ENCODE measurements around the gene FREM2.

FREM2 gene

GRCh38 chr13:38872693-38873092 is 185.8 kb downstream of the FREM2 start:
- Histone ChIP-seq H3K27me3 (ENCODE audit: control insufficient read depth in 1 of 2, insufficient read depth in 2 of 2, low read length in 2 of 2) (no peaks in the 10 kb centered on the region), H3K9me3 (ENCODE audit: control insufficient read depth in 1 of 2, low read length in 2 of 2) (no peaks in the 10 kb centered on the region)

GRCh38 chr13:38875186-38875875 is 188.5 kb downstream of the FREM2 start:
- H3K9ac ChIP-seq (ENCODE audit: low read depth in 1 of 2, low read length in 2 of 2), result no peak overlapping the region
- H3K9me3 ChIP-seq (ENCODE audit: control insufficient read depth in 1 of 2, low read length in 2 of 2), result no peaks in the 10 kb centered on the region
- no peak overlapping the region for H3K4me3 ChIP-seq (ENCODE audit: low read depth in 1 of 2, low read length in 2 of 2)
- H3K36me3 ChIP-seq (ENCODE audit: control insufficient read depth in 1 of 2, insufficient read depth in 2 of 2, low read length in 2 of 2), result no peaks in the 10 kb centered on the region
- no peak overlapping the region for H3K27ac ChIP-seq (ENCODE audit: low read depth, low read length)
- no peaks in the 10 kb centered on the region for H3K27me3 ChIP-seq (ENCODE audit: control insufficient read depth in 1 of 2, insufficient read depth in 2 of 2, low read length in 2 of 2)
- peaks cover 10 to 14% of the 10 kb centered on the region in 2 donors for H3K4me1 ChIP-seq (ENCODE audit: control insufficient read depth in 1 of 2, insufficient read depth in 2 of 2, low read length in 2 of 2)

More at GRCh38 chr13:38872693-38873092, 185.8 kb downstream of the FREM2 start:
- no peaks in the 10 kb centered on the region for H3K36me3 ChIP-seq (ENCODE audit: control insufficient read depth in 1 of 2, insufficient read depth in 2 of 2, low read length in 2 of 2)
- no peak overlapping the region for H3K9ac ChIP-seq (ENCODE audit: low read depth in 1 of 2, low read length in 2 of 2)
- H3K4me1 ChIP-seq (ENCODE audit: control insufficient read depth in 1 of 2, insufficient read depth in 2 of 2, low read length in 2 of 2), result peaks cover 0 to 5% of the 10 kb centered on the region in 2 donors
- no peak overlapping the region for H3K27ac ChIP-seq (ENCODE audit: low read depth, low read length)
- H3K4me3 ChIP-seq (ENCODE audit: low read depth in 1 of 2, low read length in 2 of 2), result no peak overlapping the region

- no peak overlapping the region for H3K4me3 ChIP-seq (ENCODE audit: low read depth in 1 of 2, low read length in 2 of 2)
- H3K27ac ChIP-seq (ENCODE audit: low read depth, low read length), result no peak overlapping the region
These were observed 192.4 kb downstream of the FREM2 start for GRCh38 chr13:38879278-38879677.

GRCh38 chr13:38879786-38880185 is 192.9 kb downstream of the FREM2 start:
- H3K36me3 ChIP-seq (ENCODE audit: control insufficient read depth in 1 of 2, insufficient read depth in 2 of 2, low read length in 2 of 2), result no peaks in the 10 kb centered on the region

More at GRCh38 chr13:38879278-38879677, 192.4 kb downstream of the FREM2 start:
- Histone ChIP-seq H3K4me1 (ENCODE audit: control insufficient read depth in 1 of 2, insufficient read depth in 2 of 2, low read length in 2 of 2) (peaks cover 10 to 14% of the 10 kb centered on the region in 2 donors), H3K9ac (ENCODE audit: low read depth in 1 of 2, low read length in 2 of 2) (no peak overlapping the region), H3K9me3 (ENCODE audit: control insufficient read depth in 1 of 2, low read length in 2 of 2) (no peaks in the 10 kb centered on the region), H3K36me3 (ENCODE audit: control insufficient read depth in 1 of 2, insufficient read depth in 2 of 2, low read length in 2 of 2) (no peaks in the 10 kb centered on the region), H3K27me3 (ENCODE audit: control insufficient read depth in 1 of 2, insufficient read depth in 2 of 2, low read length in 2 of 2) (no peaks in the 10 kb centered on the region)

GRCh38 chr13:38880397-38880796 is 193.5 kb downstream of the FREM2 start:
- no peak overlapping the region for H3K27ac ChIP-seq (ENCODE audit: low read depth, low read length)
- H3K36me3 ChIP-seq (ENCODE audit: control insufficient read depth in 1 of 2, insufficient read depth in 2 of 2, low read length in 2 of 2), result no peaks in the 10 kb centered on the region
- no peak overlapping the region for H3K9ac ChIP-seq (ENCODE audit: low read depth in 1 of 2, low read length in 2 of 2)
- H3K27me3 ChIP-seq (ENCODE audit: control insufficient read depth in 1 of 2, insufficient read depth in 2 of 2, low read length in 2 of 2), result no peaks in the 10 kb centered on the region
- no peaks in the 10 kb centered on the region for H3K9me3 ChIP-seq (ENCODE audit: control insufficient read depth in 1 of 2, low read length in 2 of 2)
- peaks cover 10 to 14% of the 10 kb centered on the region in 2 donors for H3K4me1 ChIP-seq (ENCODE audit: control insufficient read depth in 1 of 2, insufficient read depth in 2 of 2, low read length in 2 of 2)
- H3K4me3 ChIP-seq (ENCODE audit: low read depth in 1 of 2, low read length in 2 of 2), result no peak overlapping the region

More at GRCh38 chr13:38879786-38880185, 192.9 kb downstream of the FREM2 start:
- Histone ChIP-seq H3K9me3 (ENCODE audit: control insufficient read depth in 1 of 2, low read length in 2 of 2) (no peaks in the 10 kb centered on the region), H3K4me3 (ENCODE audit: low read depth in 1 of 2, low read length in 2 of 2) (no peak overlapping the region), H3K4me1 (ENCODE audit: control insufficient read depth in 1 of 2, insufficient read depth in 2 of 2, low read length in 2 of 2) (peaks cover 10 to 14% of the 10 kb centered on the region in 2 donors), H3K27me3 (ENCODE audit: control insufficient read depth in 1 of 2, insufficient read depth in 2 of 2, low read length in 2 of 2) (no peaks in the 10 kb centered on the region), H3K27ac (ENCODE audit: low read depth, low read length) (no peak overlapping the region), H3K9ac (ENCODE audit: low read depth in 1 of 2, low read length in 2 of 2) (no peak overlapping the region)

- Histone ChIP-seq H3K4me3 (ENCODE audit: low read depth in 1 of 2, low read length in 2 of 2) (no peak overlapping the region), H3K9me3 (ENCODE audit: control insufficient read depth in 1 of 2, low read length in 2 of 2) (no peaks in the 10 kb centered on the region), H3K27me3 (ENCODE audit: control insufficient read depth in 1 of 2, insufficient read depth in 2 of 2, low read length in 2 of 2) (no peaks in the 10 kb centered on the region), H3K4me1 (ENCODE audit: control insufficient read depth in 1 of 2, insufficient read depth in 2 of 2, low read length in 2 of 2) (peaks cover 4 to 7% of the 10 kb centered on the region in 2 donors), H3K27ac (ENCODE audit: low read depth, low read length) (no peak overlapping the region), H3K36me3 (ENCODE audit: control insufficient read depth in 1 of 2, insufficient read depth in 2 of 2, low read length in 2 of 2) (no peaks in the 10 kb centered on the region), H3K9ac (ENCODE audit: low read depth in 1 of 2, low read length in 2 of 2) (no peak overlapping the region)
These were observed 196.9 kb downstream of the FREM2 start for GRCh38 chr13:38883783-38884182.

DNA sequence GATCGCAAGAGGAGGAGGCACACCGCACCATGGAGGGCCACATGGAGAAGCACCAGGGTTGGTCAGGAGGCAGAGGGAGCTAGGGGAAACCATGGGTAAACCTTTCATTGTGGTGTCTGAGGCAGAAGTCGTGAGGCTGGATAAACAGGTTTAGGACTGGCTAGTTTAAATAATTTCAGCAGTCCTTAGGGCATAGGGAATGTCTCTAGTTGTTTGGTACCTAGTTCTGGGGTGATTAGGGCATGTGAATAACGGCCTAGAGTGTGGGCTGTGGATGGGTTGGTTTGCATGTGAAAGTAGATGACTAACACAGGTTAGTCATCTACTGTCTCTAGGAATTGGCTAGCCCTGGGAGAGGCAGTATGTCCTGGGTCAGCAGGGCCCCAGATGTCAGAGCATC is 201.4 kb downstream of the FREM2 start:
- no peak overlapping the region for H3K9ac ChIP-seq (ENCODE audit: low read depth in 1 of 2, low read length in 2 of 2)

GRCh38 chr13:38895075-38895474 is 208.2 kb downstream of the FREM2 start:
- no peaks in the 10 kb centered on the region for H3K9me3 ChIP-seq (ENCODE audit: control insufficient read depth in 1 of 2, low read length in 2 of 2)
- H3K4me1 ChIP-seq (ENCODE audit: control insufficient read depth in 1 of 2, insufficient read depth in 2 of 2, low read length in 2 of 2), result no peaks in the 10 kb centered on the region
- H3K9ac ChIP-seq (ENCODE audit: low read depth in 1 of 2, low read length in 2 of 2), result no peak overlapping the region
- H3K27ac ChIP-seq (ENCODE audit: low read depth, low read length), result no peak overlapping the region
- H3K36me3 ChIP-seq (ENCODE audit: control insufficient read depth in 1 of 2, insufficient read depth in 2 of 2, low read length in 2 of 2), result no peaks in the 10 kb centered on the region
- H3K27me3 ChIP-seq (ENCODE audit: control insufficient read depth in 1 of 2, insufficient read depth in 2 of 2, low read length in 2 of 2), result no peaks in the 10 kb centered on the region
- H3K4me3 ChIP-seq (ENCODE audit: low read depth in 1 of 2, low read length in 2 of 2), result no peak overlapping the region

More for the DNA sequence above, 201.4 kb downstream of the FREM2 start:
- Histone ChIP-seq H3K9me3 (ENCODE audit: control insufficient read depth in 1 of 2, low read length in 2 of 2) (no peaks in the 10 kb centered on the region), H3K4me3 (ENCODE audit: low read depth in 1 of 2, low read length in 2 of 2) (no peak overlapping the region), H3K27ac (ENCODE audit: low read depth, low read length) (no peak overlapping the region), H3K27me3 (ENCODE audit: control insufficient read depth in 1 of 2, insufficient read depth in 2 of 2, low read length in 2 of 2) (peaks cover 0 to 3% of the 10 kb centered on the region in 2 donors), H3K4me1 (ENCODE audit: control insufficient read depth in 1 of 2, insufficient read depth in 2 of 2, low read length in 2 of 2) (no peaks in the 10 kb centered on the region), H3K36me3 (ENCODE audit: control insufficient read depth in 1 of 2, insufficient read depth in 2 of 2, low read length in 2 of 2) (no peaks in the 10 kb centered on the region)

GRCh38 chr13:38897521-38897920 is 210.6 kb downstream of the FREM2 start:
- Histone ChIP-seq H3K27me3 (ENCODE audit: control insufficient read depth in 1 of 2, insufficient read depth in 2 of 2, low read length in 2 of 2) (no peaks in the 10 kb centered on the region), H3K36me3 (ENCODE audit: control insufficient read depth in 1 of 2, insufficient read depth in 2 of 2, low read length in 2 of 2) (no peaks in the 10 kb centered on the region), H3K27ac (ENCODE audit: low read depth, low read length) (no peak overlapping the region), H3K4me3 (ENCODE audit: low read depth in 1 of 2, low read length in 2 of 2) (no peak overlapping the region), H3K4me1 (ENCODE audit: control insufficient read depth in 1 of 2, insufficient read depth in 2 of 2, low read length in 2 of 2) (no peaks in the 10 kb centered on the region), H3K9me3 (ENCODE audit: control insufficient read depth in 1 of 2, low read length in 2 of 2) (no peaks in the 10 kb centered on the region), H3K9ac (ENCODE audit: low read depth in 1 of 2, low read length in 2 of 2) (no peak overlapping the region)

DNA sequence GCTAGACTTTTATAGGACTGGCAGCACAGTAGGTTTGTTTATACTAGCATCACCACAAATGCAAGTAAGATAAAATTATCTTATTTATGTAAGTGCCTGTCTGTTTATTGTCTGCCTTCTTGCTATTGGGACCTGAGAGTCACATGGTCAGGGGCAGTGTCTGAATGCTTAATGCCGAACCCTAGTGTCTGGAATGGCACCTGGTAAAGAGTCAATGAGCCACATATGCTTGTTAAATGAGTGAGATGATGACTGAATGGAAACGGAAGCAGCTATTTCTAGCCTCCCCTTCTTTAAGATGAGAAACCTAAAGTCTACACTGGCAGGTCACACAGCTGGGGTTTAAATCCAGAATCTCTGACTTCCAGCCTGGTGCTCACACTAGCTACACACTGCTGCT is 211.6 kb downstream of the FREM2 start:
- Histone ChIP-seq H3K4me1 (ENCODE audit: control insufficient read depth in 1 of 2, insufficient read depth in 2 of 2, low read length in 2 of 2) (no peaks in the 10 kb centered on the region), H3K9me3 (ENCODE audit: control insufficient read depth in 1 of 2, low read length in 2 of 2) (no peaks in the 10 kb centered on the region), H3K4me3 (ENCODE audit: low read depth in 1 of 2, low read length in 2 of 2) (no peak overlapping the region), H3K9ac (ENCODE audit: low read depth in 1 of 2, low read length in 2 of 2) (no peak overlapping the region), H3K27ac (ENCODE audit: low read depth, low read length) (no peak overlapping the region), H3K27me3 (ENCODE audit: control insufficient read depth in 1 of 2, insufficient read depth in 2 of 2, low read length in 2 of 2) (no peaks in the 10 kb centered on the region), H3K36me3 (ENCODE audit: control insufficient read depth in 1 of 2, insufficient read depth in 2 of 2, low read length in 2 of 2) (no peaks in the 10 kb centered on the region)

Data from duodenal mucosa (tissue), 2 donors.